ENCODE measurements around the gene GRAMD2B.

- TF ChIP-seq POLR2AphosphoS5 (IDR thresholded peaks at IDR 0.05; ENCODE audit: low read depth, low read length): no peak
- TF ChIP-seq SIN3A (IDR thresholded peaks at IDR 0.05; ENCODE audit: low read depth): no peak
Observed at GRCh38 chr5:126415789-126416188, 7.4 kb upstream of the GRAMD2B start.
